GM18951 (cell line): ENCODE results near the gene CNTN5.

Experiments
- POLR2A ChIP-seq: IDR thresholded peaks from 4 replicates; pipeline ENCODE4 v1.6.1; 2011; ENCODE audit warnings: mild to moderate bottlenecking; ENCODE audit not compliant: insufficient read length, insufficient read depth; ENCODE audit errors: extremely low read depth
- in situ Hi-C: fragments of 300-500 bp; cut with MboI; formaldehyde crosslinking; loops from one replicate; pipeline ENCODE4 v1.12.0; 2022; ENCODE audit warnings: low sequenced_read_pairs, mixed read lengths, inconsistent platforms; ENCODE audit not compliant: unreplicated experiment

CNTN5 gene

DNA sequence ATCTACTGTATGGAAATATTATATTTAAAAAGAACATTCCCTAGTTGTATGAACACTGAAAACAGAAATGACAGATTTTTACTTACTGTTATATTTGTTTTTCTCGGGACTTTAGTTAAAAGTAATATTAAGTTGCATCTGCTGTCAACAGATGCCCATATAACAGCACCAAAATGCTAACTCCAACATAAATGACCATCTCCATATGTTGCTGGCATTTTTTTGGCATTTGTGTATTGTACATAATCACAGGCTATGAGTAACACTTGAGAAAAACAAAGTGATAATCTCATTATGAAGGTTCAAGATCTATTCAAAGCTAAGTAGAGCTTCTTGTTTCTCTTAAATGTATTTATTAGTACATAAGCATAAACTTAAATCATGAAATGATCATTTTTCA lies 172.0 kb downstream of the CNTN5 start:
- TF ChIP-seq POLR2A, result no peak
- in situ Hi-C loops, result no loop called here

DNA sequence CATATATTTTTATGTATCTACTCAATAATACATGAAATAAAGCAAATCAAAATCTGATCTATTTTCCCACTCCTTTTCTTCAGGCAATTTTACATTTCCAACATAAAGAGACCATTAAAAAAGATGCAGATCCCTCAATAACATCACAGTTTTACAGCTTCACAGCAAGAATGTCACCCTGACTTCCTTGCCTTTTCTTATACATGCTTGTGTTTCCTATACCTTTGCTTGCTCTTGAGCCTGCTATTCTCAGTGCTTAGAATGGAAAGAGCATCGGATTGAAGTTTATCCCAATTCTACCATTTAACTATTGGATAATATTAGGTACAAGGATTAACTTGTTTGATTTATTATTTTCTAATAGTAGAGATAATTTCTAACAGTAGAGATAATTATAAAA lies 176.7 kb downstream of the CNTN5 start:
- in situ Hi-C loops, result no loop called here
- no peak for TF ChIP-seq POLR2A

DNA sequence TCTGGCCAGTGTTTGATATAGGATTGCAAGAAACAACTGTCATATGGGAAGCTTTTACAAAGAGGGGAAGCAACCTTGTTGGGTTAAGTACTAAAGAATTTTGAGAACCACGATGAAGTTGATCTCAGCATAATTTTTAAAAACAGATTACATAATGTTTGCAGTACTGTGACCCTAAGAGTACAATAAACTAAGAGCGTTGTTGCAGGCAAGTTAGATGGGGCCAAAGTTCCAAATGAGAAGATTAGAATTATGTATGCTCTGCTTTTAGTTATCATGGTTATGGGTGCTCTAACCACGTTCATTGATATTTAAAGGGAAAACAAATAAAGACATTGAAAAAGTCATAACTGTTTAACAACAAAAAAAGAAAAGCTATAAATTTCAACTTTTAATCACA lies 177.5 kb downstream of the CNTN5 start:
- no peak for TF ChIP-seq POLR2A
- in situ Hi-C loops, result no loop called here

DNA sequence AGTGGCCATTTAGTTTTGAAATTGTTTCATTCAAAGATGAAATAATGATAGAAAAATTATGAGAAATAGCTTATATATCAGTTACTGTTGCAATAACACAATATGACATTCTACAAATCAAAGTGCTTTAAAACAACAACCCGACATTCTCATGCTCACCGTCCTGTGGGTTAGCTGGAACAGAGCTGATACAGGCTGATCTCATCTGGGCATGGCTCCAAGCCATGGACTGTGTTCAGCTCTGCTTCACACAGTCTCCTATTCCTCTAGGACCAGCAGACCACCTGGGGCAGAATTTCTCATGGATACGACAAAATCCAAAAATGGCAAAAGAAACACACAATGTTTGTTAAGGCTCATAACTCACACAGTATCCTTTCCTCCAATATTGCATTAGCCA lies 178.6 kb downstream of the CNTN5 start:
- in situ Hi-C loops, result no loop called here
- TF ChIP-seq POLR2A, result no peak

DNA sequence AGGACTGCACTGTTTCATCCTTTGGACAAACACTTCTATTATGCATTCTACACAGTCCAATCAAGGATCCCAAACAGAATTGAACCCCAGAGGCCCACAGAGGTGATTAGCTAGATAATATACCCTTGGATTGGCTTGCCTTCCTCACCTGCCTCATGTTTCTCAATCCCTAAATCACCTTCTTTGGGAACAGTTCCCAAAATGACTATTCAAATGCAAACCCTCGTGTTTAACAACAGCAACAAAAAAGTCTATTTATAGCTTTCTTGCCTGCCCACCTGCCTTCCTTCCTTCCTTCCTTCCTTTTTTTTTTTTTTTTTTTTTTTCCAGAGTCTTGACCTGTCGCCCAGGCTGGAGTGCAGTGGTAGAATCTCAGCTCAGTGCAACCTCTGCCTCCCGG lies 180.0 kb downstream of the CNTN5 start:
- no peak for TF ChIP-seq POLR2A

DNA sequence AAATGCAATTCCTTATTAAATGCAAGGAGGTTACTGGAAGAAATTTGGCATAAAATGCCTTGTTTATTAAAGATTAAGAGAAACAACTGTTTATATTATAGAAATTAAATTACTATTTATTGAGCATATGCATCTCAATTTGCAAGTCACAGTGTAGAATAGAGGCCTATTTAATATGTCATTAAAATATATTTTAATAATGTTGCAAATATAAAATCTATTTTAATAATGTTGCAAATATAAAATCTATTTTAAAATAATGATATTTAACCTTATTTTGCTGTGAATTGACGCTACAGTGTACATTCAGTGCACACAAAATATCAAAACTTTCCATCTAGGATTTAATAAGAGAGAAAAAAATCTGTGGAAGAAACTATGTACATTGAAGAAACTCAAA lies 188.1 kb downstream of the CNTN5 start:
- in situ Hi-C loops, result no loop called here
- no peak for TF ChIP-seq POLR2A

More for the DNA sequence above, 180.0 kb downstream of the CNTN5 start:
- in situ Hi-C loops, result no loop called here

DNA sequence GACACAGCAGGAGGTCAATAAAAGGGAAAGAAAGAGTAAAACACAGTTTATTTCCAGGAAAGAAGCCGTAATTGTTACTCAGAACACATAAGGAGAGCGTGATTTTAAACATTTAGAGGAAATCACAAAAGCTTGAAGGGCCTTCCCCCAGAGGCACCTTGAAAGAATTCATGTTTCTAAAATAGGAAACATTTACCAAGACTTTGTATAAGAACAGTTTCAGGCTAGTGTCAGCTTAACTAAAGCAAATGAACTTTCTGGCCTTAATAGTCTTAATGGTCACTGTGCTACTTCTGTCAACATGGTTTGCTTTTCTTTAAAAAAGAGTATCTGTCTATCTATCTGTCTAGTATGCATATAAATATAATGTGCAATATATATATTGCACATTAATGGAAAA lies 208.8 kb downstream of the CNTN5 start:
- no peak for TF ChIP-seq POLR2A
- in situ Hi-C loops, result no loop called here

DNA sequence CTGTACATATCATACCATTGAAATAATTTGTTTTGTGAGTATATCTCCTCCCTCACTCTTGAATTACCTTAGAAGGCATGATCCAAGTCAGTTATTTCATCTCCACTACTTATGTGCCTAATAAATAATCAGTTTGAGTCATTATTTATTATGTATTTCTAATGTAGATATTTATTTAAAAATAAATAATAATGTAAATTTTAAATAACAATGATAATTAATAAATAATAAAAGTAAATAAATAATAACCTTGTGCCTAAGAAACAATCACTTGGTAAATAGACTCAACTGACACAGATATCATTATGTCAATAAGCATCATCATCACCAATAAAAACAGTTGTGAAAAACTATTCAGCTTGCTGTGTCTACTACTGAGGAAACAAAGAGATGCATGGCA lies 213.8 kb downstream of the CNTN5 start:
- in situ Hi-C loops, result no loop called here
- no peak for TF ChIP-seq POLR2A

DNA sequence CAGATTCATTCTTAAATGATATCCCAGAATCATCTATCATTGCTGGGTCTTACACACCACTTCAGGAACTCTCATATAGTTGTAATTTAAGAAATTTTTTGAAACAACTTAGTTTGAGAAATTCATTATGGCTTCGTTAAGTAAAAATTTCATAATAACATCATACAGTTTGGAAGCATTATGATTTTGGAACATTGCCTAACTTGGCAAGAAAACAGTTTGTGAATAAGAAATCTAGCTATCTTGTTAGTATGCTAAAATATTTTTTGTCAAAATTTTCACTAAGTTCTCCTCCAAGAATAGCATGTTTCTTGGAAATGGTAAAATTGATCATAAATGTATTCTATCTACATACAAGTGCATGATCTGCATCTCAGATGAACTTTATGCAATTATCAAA lies 217.7 kb downstream of the CNTN5 start:
- TF ChIP-seq POLR2A, result no peak
- in situ Hi-C loops, result no loop called here

DNA sequence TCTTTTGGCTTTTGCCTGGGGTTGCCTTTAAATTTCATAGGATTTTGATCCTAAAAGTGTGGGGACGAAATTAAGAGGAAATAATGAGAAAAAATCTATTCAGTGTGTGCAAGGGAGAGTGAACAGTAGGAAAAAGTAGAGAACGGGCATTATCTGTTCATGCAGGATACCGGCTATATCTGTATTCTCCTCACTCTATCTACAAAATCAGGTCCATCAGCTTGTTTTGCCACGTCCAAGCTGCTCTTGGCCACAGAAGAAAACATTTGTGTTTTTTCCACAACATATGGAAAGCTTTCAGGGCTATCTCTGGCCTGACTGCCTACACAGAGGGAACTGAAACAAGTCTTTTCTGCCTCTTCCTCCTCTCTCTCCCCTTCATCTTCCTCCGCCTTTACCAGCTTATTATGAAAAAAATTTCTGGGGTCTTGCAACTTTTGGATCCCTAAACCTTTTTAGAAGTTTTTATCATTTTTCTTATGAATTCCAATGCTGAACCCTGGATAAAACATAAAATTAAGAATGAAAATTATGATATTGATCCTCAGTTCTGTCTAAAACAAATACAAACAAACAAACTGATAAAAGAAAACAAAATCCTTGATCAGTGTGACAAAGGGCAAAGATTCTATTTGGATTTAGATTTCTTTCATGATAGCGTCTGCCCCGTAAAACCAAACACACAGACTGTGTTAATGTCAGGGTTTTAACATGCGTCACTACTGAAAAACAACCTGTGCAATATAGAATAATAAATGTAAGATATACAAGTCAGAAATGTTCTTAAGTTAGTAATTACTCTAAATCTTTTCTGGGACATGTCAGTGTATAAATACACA lies 219.7 kb downstream of the CNTN5 start:
- no peak for TF ChIP-seq POLR2A
- in situ Hi-C loops, result no loop called here

DNA sequence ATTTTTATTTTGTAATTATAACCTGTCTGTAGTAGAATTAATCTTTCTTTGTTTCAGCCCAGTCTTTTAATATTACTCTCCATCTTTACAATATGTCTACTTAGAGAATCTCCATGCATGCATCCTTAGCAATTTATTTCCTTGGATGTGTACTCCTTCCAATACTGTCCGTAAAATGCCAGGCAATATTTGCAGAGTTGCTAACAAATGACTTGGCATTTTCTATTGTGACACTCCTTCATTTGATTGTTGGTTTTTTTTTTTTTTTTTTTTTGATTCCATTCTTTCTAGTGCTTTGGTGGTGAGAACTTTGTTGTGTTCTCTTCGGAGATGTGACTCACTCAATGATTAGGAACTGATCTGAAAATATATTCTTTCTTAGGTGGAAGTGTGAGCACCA lies 220.3 kb downstream of the CNTN5 start:
- in situ Hi-C loops, result no loop called here
- TF ChIP-seq POLR2A, result no peak

DNA sequence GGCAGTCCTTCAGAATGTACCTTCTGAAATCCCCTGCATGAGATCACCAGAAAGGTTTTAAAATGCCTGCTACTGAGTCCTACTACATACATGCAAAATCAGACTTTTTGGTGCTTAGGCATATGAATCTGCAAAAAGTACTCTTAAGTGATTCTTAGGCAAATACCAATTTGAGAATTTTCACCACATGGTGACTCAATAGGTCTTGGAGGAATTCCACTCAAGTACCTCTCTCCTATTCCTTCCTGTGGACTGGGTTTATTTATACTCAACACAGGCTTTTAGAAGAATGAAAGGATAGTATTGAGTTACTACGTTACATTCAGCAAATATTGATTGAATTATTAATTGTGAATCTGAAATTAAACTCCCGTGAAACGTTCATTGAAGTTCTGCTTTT lies 223.9 kb downstream of the CNTN5 start:
- TF ChIP-seq POLR2A, result no peak
- in situ Hi-C loops, result no loop called here

DNA sequence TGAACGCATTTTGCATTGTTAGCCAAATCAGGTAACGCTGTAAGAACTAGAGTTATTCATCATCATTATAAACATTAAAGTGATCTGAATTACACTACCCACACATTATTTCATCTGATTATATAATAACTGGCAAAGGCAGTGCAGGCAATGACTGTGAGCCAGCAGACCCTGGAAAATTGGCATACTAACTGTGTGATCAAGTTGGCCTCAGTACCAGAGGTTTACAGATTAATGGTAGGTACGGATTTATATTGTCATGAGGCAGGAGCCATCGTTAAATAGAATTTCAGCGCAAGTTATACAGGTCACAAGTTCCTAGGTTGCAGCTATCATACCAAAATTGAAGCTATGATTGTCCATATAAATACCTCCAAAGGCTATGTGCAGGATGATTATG lies 225.4 kb downstream of the CNTN5 start:
- no peak for TF ChIP-seq POLR2A
- in situ Hi-C loops, result no loop called here

DNA sequence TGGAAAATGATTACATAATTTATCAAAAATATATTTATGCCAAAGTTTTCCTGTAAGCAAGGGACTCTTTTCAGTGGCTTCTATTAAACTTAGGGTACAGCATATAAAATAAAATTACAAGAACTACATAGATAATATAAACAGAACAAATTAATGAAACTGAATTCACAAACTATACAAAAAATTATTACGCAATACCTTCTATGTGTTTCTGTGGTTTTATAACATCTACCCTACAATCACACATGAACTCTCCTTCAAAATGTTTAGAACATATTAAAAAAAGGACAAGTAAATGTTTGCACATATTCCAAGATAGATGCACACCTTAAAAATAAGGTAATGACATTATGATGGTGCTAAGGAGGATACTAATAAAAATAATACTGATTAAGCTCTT lies 235.9 kb downstream of the CNTN5 start:
- in situ Hi-C loops, result no loop called here
- no peak for TF ChIP-seq POLR2A
